ENCODE measurements around the gene NCMAP.

NCMAP gene

DNA sequence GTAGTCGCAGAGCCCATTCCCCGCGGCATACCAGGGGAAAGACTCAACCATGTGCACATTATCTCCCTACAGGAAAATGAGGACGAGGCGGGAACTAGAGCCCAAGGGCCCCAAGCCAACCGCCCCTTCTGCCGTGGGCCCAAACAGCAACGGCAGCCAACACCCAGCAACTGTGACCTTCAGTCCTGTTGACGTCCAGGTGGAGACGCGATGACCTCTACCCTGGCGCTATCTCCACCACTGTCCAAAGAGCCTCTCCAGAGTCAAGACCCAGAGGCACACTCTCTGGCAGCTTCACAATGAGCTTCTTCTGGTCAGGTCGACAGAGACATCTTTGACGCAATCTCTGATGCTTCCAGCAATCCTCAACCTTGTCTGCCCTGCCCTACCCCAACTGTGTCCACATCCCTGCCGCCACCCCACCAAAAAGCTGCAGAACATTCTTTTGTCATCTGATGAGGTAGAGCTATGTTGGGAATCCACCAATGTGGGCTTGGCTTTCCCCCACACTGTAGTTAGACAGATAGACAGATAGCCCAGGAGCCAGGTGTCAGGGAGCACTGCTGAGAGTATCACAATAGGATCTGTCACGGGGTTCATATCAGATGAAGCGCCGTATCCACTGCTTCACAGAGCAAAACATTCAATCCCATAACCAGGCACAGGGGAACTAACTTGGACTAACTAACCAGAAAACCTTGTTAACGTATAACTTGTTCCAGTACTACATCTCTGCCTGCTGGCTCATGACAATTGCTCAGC lies 49.8 kb downstream of the NCMAP start:
- no peak overlapping the region for H3K18ac ChIP-seq (ENCODE audit: low read length)
- peak; percentile 98 for DNase-seq
- peaks cover 10% of the 10 kb centered on the region for H3K79me1 ChIP-seq (ENCODE audit: low read length)
- peak overlapping the region; percentile 76 for H3K27ac ChIP-seq (ENCODE audit: low read depth, low read length)
- WGBS (ENCODE audit: extremely low coverage, insufficient coverage, insufficient read length) = no CpG with 5 or more reads among the region's 19 CpGs
- H4K91ac ChIP-seq (ENCODE audit: low read depth, low read length) = no peak overlapping the region
- H3K9me3 ChIP-seq (ENCODE audit: insufficient read depth, low read depth, low read length) = no peaks in the 10 kb centered on the region
- no peak overlapping the region for H4K12ac ChIP-seq (ENCODE audit: low read depth, low read length)
- H3K14ac ChIP-seq (ENCODE audit: low read length) = no peak overlapping the region
- no peak overlapping the region for H2AK5ac ChIP-seq (ENCODE audit: low read length)
- H2BK120ac ChIP-seq (ENCODE audit: insufficient read depth, low read length, poor library complexity) = no peak overlapping the region
- no peak overlapping the region for H3K23ac ChIP-seq (ENCODE audit: low read length)
- no peak overlapping the region for H3K4me3 ChIP-seq (ENCODE audit: low read depth, low read length)
- H2AFZ ChIP-seq (ENCODE audit: insufficient read depth, low read length, poor library complexity) = no peak overlapping the region
- H3K27me3 ChIP-seq (ENCODE audit: insufficient read depth, low read length) = no peaks in the 10 kb centered on the region
- H3K4me1 ChIP-seq (ENCODE audit: control insufficient read depth in 1 of 2, insufficient read depth in 2 of 2, low read length in 2 of 2) = peaks cover 6 to 8% of the 10 kb centered on the region in 2 experiments
- H3K9ac ChIP-seq (ENCODE audit: low read length) = no peak overlapping the region
- no peak overlapping the region for H3K4ac ChIP-seq (ENCODE audit: low read depth, low read length)
- no peak overlapping the region for H2BK12ac ChIP-seq (ENCODE audit: low read length)
- H3K79me2 ChIP-seq (ENCODE audit: control insufficient read depth, insufficient read depth, low read length, poor library complexity) = no peaks in the 10 kb centered on the region
- no peaks in the 10 kb centered on the region for H3K36me3 ChIP-seq (ENCODE audit: control insufficient read depth in 1 of 2, insufficient read depth in 2 of 2, low read length in 2 of 2)
- no peak overlapping the region for H3K4me2 ChIP-seq (ENCODE audit: low read length)
- H2BK5ac ChIP-seq (ENCODE audit: low read depth, low read length, poor library complexity) = no peak overlapping the region
- H4K8ac ChIP-seq (ENCODE audit: low read depth, low read length) = no peak overlapping the region

DNA sequence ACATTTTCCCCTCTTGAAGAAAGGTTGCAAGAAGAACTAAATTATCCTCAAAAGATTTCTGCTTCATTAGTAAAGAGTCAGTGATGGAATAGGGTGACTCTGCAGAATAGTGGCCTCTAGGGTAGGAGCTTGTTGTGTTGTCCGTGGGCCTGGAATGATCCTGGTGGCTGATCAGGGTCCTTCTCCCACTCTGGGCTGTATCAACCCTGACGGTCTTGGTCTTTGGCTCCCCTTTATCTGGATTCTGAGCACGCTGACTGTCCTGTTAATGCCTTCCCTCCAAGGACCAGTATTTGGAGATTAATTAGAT lies 50.4 kb downstream of the NCMAP start:
- no peak overlapping the region for H3K18ac ChIP-seq (ENCODE audit: low read length)

DNA sequence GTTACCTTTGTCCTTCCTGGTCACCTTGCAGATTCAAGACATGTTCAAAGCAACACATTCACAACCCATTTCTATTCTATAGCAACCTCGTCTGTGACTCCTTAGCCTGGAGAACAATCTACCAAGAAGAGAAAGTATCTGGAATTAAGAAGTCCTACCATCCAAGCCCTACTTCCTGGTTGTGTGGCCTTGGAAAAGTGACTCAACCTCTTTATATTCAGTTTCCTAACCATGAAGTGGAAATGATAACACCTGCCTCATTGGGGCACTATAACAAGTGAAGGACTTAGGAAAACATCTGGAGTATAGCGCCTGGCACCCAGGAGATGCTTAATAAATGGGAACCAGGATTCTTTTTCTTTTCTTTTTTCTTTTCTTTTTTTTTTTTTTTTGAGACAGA lies 50.7 kb downstream of the NCMAP start:
- Histone ChIP-seq H3K4ac (ENCODE audit: low read depth, low read length) (no peak overlapping the region), H2BK120ac (ENCODE audit: insufficient read depth, low read length, poor library complexity) (peak overlapping the region; percentile 60), H3K18ac (ENCODE audit: low read length) (no peak overlapping the region), H3K79me1 (ENCODE audit: low read length) (peaks cover 10% of the 10 kb centered on the region), H3K79me2 (ENCODE audit: control insufficient read depth, insufficient read depth, low read length, poor library complexity) (no peaks in the 10 kb centered on the region), H3K23ac (ENCODE audit: low read length) (no peak overlapping the region), H2AK5ac (ENCODE audit: low read length) (no peak overlapping the region), H3K27ac (ENCODE audit: low read depth, low read length) (peak overlapping the region; percentile 76), H3K4me3 (ENCODE audit: low read depth, low read length) (no peak overlapping the region), H2BK5ac (ENCODE audit: low read depth, low read length, poor library complexity) (peak overlapping the region; percentile 85), H3K14ac (ENCODE audit: low read length) (no peak overlapping the region), H3K9me3 (ENCODE audit: insufficient read depth, low read depth, low read length) (no peaks in the 10 kb centered on the region), H4K12ac (ENCODE audit: low read depth, low read length) (no peak overlapping the region), H3K4me1 (ENCODE audit: control insufficient read depth in 1 of 2, insufficient read depth in 2 of 2, low read length in 2 of 2) (peaks cover 4 to 9% of the 10 kb centered on the region in 2 experiments), H4K91ac (ENCODE audit: low read depth, low read length) (peak overlapping the region; percentile 94), H2BK12ac (ENCODE audit: low read length) (no peak overlapping the region), H3K9ac (ENCODE audit: low read length) (no peak overlapping the region), H2AFZ (ENCODE audit: insufficient read depth, low read length, poor library complexity) (no peak overlapping the region), H4K8ac (ENCODE audit: low read depth, low read length) (no peak overlapping the region), H3K36me3 (ENCODE audit: control insufficient read depth in 1 of 2, insufficient read depth in 2 of 2, low read length in 2 of 2) (no peaks in the 10 kb centered on the region), H3K4me2 (ENCODE audit: low read length) (no peak overlapping the region), H3K27me3 (ENCODE audit: insufficient read depth, low read length) (no peaks in the 10 kb centered on the region)
- WGBS (ENCODE audit: extremely low coverage, insufficient coverage, insufficient read length) = no CpG with 5 or more reads among the region's 2 CpGs
- peak in 1 of 2 donors; percentile 78 for DNase-seq

More for the DNA sequence above, 50.4 kb downstream of the NCMAP start:
- Histone ChIP-seq H2BK120ac (ENCODE audit: insufficient read depth, low read length, poor library complexity) (peak overlapping the region; percentile 60), H3K79me2 (ENCODE audit: control insufficient read depth, insufficient read depth, low read length, poor library complexity) (no peaks in the 10 kb centered on the region), H3K23ac (ENCODE audit: low read length) (no peak overlapping the region), H2AK5ac (ENCODE audit: low read length) (no peak overlapping the region), H3K4ac (ENCODE audit: low read depth, low read length) (no peak overlapping the region), H3K4me2 (ENCODE audit: low read length) (no peak overlapping the region), H3K36me3 (ENCODE audit: control insufficient read depth in 1 of 2, insufficient read depth in 2 of 2, low read length in 2 of 2) (no peaks in the 10 kb centered on the region), H3K27me3 (ENCODE audit: insufficient read depth, low read length) (no peaks in the 10 kb centered on the region), H3K4me3 (ENCODE audit: low read depth, low read length) (no peak overlapping the region), H2BK12ac (ENCODE audit: low read length) (peak overlapping the region; percentile 46), H2BK5ac (ENCODE audit: low read depth, low read length, poor library complexity) (peak overlapping the region; percentile 85), H3K27ac (ENCODE audit: low read depth, low read length) (peak overlapping the region; percentile 76), H3K4me1 (ENCODE audit: control insufficient read depth in 1 of 2, insufficient read depth in 2 of 2, low read length in 2 of 2) (peaks cover 4 to 9% of the 10 kb centered on the region in 2 experiments), H2AFZ (ENCODE audit: insufficient read depth, low read length, poor library complexity) (no peak overlapping the region), H4K12ac (ENCODE audit: low read depth, low read length) (no peak overlapping the region), H4K8ac (ENCODE audit: low read depth, low read length) (no peak overlapping the region), H4K91ac (ENCODE audit: low read depth, low read length) (peak overlapping the region; percentile 94), H3K9me3 (ENCODE audit: insufficient read depth, low read depth, low read length) (no peaks in the 10 kb centered on the region), H3K9ac (ENCODE audit: low read length) (no peak overlapping the region), H3K14ac (ENCODE audit: low read length) (no peak overlapping the region), H3K79me1 (ENCODE audit: low read length) (peaks cover 10% of the 10 kb centered on the region)
- DNase-seq = no peak
- WGBS (ENCODE audit: extremely low coverage, insufficient coverage, insufficient read length) = no CpG with 5 or more reads among the region's 3 CpGs

DNA sequence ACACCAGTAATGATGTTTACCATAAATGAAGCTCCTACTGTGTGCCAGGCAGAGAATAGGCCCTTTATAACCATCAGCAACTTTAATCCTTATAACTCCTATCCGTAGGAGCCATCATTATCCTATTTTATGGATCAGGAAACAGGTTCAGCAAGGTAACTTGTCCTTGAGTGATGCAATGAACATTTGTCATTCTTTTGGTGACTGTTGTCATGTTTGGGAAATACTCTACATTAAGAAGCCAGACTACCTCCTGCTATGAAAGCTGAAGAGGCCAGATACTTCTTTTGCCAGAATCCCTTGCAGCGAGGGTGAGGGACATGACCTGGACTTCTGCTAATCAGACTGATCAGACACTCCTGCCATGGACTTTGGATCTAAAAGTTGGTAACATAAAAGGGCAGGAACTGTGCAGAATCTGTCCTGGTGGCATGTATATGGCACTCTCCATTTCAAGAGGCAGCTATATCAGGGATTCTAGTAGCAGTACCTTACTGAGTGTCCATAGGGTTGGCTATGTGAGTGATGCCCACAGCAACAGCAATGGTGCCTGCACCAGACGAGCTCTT lies 54.1 kb downstream of the NCMAP start:
- Histone ChIP-seq H3K27ac (ENCODE audit: low read depth, low read length) (peak overlapping the region; percentile 44), H3K9me3 (ENCODE audit: insufficient read depth, low read depth, low read length) (no peaks in the 10 kb centered on the region), H3K79me1 (ENCODE audit: low read length) (peaks cover 10% of the 10 kb centered on the region), H2BK12ac (ENCODE audit: low read length) (no peak overlapping the region), H2BK120ac (ENCODE audit: insufficient read depth, low read length, poor library complexity) (peak overlapping the region; percentile 54), H3K27me3 (ENCODE audit: insufficient read depth, low read length) (no peaks in the 10 kb centered on the region), H3K4me3 (ENCODE audit: low read depth, low read length) (no peak overlapping the region), H2AK5ac (ENCODE audit: low read length) (no peak overlapping the region), H2BK5ac (ENCODE audit: low read depth, low read length, poor library complexity) (peak overlapping the region; percentile 8), H3K4ac (ENCODE audit: low read depth, low read length) (no peak overlapping the region), H3K23ac (ENCODE audit: low read length) (no peak overlapping the region), H4K8ac (ENCODE audit: low read depth, low read length) (peak overlapping the region; percentile 1), H3K4me1 (ENCODE audit: control insufficient read depth in 1 of 2, insufficient read depth in 2 of 2, low read length in 2 of 2) (peaks cover 4 to 9% of the 10 kb centered on the region in 2 experiments), H3K79me2 (ENCODE audit: control insufficient read depth, insufficient read depth, low read length, poor library complexity) (no peaks in the 10 kb centered on the region), H3K14ac (ENCODE audit: low read length) (no peak overlapping the region), H3K36me3 (ENCODE audit: control insufficient read depth in 1 of 2, insufficient read depth in 2 of 2, low read length in 2 of 2) (no peaks in the 10 kb centered on the region), H3K9ac (ENCODE audit: low read length) (no peak overlapping the region), H3K4me2 (ENCODE audit: low read length) (no peak overlapping the region), H3K18ac (ENCODE audit: low read length) (peak overlapping the region; percentile 1), H4K91ac (ENCODE audit: low read depth, low read length) (peak overlapping the region; percentile 23), H4K12ac (ENCODE audit: low read depth, low read length) (no peak overlapping the region), H2AFZ (ENCODE audit: insufficient read depth, low read length, poor library complexity) (no peak overlapping the region)
- DNase-seq = peak; percentile 42 to 85
- WGBS (ENCODE audit: extremely low coverage, insufficient coverage, insufficient read length) = no CpG with 5 or more reads among the region's 3 CpGs

All from trophoblast cell (in vitro differentiated cells and primary cell).